GM19328 (cell line): ENCODE results near the gene SOCS4.
"Not testable (repeated sequence)": the region's sequence is repeated elsewhere in the genome, so short reads cannot be mapped to it uniquely, and the experiment has no call there.

Experiments
- ATAC-seq: cut with Tn5 transposase; IDR thresholded peaks from one replicate; pipeline ENCODE4 v1.9.1; 2021; ENCODE audit warnings: mild to moderate bottlenecking, moderate library complexity; ENCODE audit not compliant: unreplicated experiment

The SOCS4 gene, protein sequence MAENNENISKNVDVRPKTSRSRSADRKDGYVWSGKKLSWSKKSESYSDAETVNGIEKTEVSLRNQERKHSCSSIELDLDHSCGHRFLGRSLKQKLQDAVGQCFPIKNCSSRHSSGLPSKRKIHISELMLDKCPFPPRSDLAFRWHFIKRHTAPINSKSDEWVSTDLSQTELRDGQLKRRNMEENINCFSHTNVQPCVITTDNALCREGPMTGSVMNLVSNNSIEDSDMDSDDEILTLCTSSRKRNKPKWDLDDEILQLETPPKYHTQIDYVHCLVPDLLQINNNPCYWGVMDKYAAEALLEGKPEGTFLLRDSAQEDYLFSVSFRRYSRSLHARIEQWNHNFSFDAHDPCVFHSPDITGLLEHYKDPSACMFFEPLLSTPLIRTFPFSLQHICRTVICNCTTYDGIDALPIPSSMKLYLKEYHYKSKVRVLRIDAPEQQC

GRCh38 chr14:55026793-55027561 lies at the start of gene SOCS4, which contains the start of gene WDHD1:
TSS of gene SOCS4 (plus strand) at chr14:55027236. CDS start at chr14:55043042, 15,806 bp downstream.
TSS of gene WDHD1 (minus strand) at chr14:55027099. CDS start at chr14:55026787, 312 bp downstream.
- ATAC-seq, result peak; percentile 93

- no peak for ATAC-seq
Observed at GRCh38 chr14:54979039-54979438, 48.0 kb upstream of the SOCS4 start.

- no peak for ATAC-seq
Observed at GRCh38 chr14:54981698-54982097, 45.3 kb upstream of the SOCS4 start.

GRCh38 chr14:54985156-54985555 lies 41.9 kb upstream of the SOCS4 start:
- ATAC-seq, result no peak

- ATAC-seq, result no peak
Observed at GRCh38 chr14:55000381-55000780, 26.7 kb upstream of the SOCS4 start.

GRCh38 chr14:55005071-55005470 lies 22.0 kb upstream of the SOCS4 start:
- no peak for ATAC-seq

GRCh38 chr14:55015006-55015405 lies 12.0 kb upstream of the SOCS4 start:
- ATAC-seq, result no peak

DNA sequence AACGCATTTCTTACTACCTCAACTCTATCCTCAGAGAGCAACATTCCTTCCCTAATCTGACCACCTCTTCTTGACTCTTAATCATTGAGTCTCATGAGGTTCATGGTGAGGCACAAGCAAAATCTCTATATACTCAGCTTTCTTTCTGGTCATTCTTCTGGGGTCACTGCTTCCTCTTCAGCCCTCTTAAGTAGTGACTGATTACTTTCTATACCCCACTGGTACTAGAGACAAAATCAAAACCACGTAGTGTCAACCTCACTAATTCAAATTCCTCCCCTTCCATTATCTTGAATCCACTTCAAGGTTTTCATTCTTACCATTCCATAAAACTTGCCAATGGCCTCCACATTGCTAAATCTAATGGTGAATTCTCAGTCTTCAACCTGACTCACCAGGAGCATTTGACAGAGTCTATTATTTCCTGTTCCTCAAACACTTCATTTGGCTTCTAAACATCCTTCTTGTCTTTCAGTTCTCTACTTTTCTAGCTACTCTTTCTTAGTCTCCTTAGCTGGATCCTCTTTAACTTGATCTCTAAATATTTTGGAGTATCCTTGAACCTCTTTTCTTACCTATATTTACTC lies 7.0 kb upstream of the SOCS4 start:
- ATAC-seq, result no peak

GRCh38 chr14:55024365-55024764 lies 2.7 kb upstream of the SOCS4 start:
- ATAC-seq, result not testable (repeated sequence)

DNA sequence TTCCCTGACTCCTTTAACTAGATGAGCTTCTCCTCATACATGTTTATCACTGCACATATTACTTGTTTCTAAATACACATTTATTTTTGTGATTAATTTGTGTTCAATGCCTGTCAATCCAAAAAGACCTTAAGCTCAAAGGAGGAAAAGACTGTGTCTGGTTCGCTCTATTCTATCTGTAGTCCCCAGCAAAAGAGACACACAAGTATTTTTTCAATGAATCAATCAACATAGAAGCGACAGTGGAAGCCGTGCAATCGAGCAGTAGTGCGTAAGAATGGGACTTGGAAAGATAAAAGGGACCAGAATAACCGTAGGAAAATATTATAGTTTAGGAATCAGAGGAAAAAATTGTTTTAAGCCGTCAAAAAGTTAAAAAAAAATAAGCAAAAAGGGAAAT lies 1.1 kb upstream of the SOCS4 start:
- no peak for ATAC-seq

DNA sequence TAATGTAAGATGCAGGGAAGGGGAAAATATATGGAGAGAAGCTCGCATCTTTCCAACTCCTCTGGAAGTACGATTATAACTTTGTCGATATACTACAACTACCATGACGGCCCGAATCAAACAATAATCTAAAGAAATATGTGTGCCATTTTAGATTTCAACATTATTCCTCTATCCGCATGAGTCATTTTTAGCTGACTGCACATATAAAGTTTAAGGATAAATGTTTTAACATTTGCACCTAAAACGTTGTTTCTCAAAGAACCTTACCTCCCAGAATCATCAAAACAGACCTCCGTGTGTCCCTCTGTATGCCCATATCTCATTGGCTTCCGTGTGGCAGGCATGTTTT lies 619 bp upstream of the SOCS4 start:
- no peak for ATAC-seq

- ATAC-seq, result no peak
Observed at GRCh38 chr14:55028066-55028465, 1.0 kb downstream of the SOCS4 start.

- ATAC-seq, result no peak
Observed at GRCh38 chr14:55028476-55028875, 1.4 kb downstream of the SOCS4 start.

GRCh38 chr14:55031190-55031589 lies 4.2 kb downstream of the SOCS4 start:
- no peak for ATAC-seq

GRCh38 chr14:55037995-55038394 lies 11.0 kb downstream of the SOCS4 start:
- not testable (repeated sequence) for ATAC-seq

DNA sequence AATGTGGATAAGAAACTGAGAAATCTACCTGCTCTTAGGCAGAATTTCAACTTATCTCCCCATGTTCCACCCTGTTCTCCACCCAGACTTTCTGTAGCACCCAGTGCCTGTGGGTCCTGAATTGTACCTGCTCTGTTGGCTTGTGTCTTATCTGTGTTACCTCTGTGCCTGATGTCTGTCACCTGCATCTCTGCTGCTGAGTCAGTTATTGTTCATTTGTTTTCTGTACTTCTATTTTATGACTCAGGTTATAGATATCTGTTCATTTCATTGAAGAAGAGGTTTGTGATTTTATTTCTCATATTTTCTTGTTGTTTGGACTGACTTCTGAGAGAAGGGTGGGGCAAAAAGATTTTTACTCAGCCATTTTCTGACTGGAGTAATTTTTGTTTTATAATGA lies 11.7 kb downstream of the SOCS4 start:
- ATAC-seq, result no peak

GRCh38 chr14:55043528-55043927 lies 16.5 kb downstream of the SOCS4 start:
- no peak for ATAC-seq

DNA sequence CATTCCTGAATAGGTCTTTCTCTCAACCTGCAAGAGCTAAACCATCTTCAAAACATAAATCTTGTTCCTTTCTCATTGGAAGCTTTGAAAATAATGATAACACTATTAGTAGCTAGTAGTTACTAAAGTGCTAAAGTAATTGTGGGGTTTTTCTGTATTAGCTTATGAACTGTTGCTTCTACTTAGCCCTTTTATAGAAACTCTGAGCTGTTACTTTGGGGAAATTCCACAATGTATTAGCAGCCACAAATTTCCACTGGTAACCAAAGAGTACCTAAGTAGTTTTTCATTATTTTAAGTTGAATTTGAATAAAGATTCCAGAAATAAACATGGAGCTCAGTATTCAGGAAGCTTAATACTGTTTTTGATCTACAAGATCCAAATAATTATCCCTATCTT lies 18.1 kb downstream of the SOCS4 start:
- ATAC-seq, result no peak

- ATAC-seq, result no peak
Observed at GRCh38 chr14:55047301-55048053, 20.4 kb downstream of the SOCS4 start.

DNA sequence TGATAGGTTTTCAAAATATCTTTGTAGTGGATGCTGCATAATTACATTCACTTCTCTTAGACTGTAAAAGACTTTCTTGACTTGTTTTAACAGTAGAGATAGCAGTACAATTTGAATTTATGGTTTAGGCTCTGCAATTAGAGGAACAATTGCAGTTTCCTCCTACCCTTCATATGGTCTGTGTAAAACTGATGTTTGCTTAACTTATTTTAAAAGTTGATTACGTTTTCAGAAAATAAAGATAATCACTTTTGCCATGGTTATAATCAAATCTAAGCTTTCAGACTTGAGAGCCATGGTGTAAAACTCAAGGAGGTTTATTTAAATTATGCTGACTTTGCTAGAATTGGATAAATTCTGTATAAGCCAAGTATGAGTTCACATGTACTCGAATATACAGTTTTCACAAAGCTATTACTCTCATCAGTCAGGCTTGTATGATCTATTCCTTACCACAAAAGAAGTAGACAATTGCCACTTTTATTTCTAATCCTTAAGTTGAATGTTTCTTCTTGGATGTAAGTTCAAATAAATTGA lies 21.9 kb downstream of the SOCS4 start:
- no peak for ATAC-seq

DNA sequence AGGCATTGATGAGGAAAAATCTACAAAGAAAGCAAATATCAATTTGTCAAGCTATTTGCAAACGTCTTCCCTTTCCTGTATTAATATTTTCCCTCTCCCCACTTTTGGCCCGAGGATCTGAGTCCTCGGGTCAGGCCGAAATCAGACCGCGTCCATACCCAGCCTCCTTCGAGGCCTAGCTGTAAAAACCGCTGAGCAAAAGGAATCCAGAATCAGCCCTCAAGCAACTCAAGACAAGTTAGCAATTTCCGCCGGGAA lies 24.1 kb downstream of the SOCS4 start:
- ATAC-seq, result no peak
